D341Med (cell line): ENCODE data around the gene DENND11.
"Not testable (repeated sequence)": the region's sequence is repeated elsewhere in the genome, so short reads cannot be mapped to it uniquely, and the experiment has no call there.

ENCODE experiments used
- DNase-seq: peaks from one replicate; pipeline ENCODE4 v3.0.0; 2012; ENCODE audit warnings: low spot score

Gene DENND11

DNA sequence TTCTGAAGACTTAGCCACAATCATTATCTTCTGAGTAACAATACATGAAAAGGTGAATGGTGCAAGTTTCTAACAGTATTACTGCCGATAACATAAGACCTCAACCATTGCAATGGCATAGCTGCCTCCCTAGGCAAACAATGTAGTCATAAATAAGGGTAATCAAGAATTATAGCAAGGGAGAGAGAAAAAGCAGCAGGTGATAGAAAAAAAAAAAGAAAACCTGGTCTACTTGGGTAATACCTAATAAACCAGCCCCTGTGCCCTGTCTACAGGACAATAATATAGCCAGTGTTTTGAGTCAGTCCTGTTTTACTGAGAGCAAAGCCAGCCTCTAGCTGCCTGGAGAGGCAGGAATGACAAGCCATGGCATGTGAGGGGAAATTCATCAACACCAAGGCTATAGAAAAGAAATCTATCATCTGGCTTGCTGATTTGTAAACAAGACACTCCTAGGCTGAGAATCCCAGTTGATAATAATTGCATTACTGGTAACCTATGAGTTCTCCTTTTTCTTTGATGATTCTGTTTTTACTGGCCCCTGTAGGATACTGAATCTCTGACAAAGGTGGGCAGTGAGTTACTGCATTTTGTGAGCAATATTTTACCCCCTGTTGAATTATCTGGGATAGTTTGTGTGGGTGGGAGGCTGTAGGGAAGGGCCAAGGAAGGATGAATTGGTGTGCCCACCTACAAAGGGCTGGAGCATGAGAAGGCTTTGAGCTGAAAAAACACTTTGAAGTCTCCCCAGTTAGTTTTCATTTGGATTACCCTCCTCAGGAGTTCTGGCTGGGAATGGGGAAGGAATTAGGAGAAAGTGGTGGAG is 4.5 kb upstream of the DENND11 start:
- DNase-seq, result no peak

DNA sequence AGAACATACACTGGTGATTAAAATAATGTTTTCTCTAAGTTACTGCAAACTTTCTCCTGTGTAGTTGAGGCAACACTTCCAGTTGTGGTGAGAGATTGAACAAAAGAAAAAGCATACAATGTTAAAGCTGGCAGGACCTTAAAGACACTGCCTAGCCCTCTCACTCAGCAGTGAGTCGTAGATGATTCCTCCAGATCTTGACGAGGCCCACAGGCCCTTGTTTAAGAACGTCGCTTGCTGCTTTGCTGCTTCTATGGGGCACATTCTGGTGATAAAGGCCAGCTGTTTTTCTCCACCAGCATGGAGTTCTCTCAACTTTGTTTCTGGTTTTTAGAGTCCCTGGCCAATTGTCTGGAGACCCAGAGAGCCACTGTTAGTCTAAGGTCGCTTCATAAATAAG is 2.8 kb upstream of the DENND11 start:
- no peak for DNase-seq

DNA sequence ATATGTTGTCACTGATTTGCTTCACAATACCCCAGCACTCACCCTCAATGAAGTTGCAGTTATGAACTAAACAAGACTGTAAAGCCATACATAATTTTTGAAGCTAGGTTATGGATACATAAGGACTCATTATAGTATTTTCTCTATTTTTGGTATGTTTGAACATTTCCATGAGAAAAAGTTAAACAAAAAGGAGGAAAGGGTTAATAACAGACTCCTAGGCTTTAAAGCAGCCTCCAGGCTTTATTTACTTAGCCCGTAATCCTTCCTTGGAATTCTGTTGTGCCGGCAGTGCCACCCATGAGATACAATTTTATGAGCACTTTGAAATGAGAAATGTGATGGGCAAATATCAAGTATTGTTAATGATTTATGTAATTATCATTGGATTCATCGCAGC is 2.1 kb upstream of the DENND11 start:
- DNase-seq, result no peak

DNA sequence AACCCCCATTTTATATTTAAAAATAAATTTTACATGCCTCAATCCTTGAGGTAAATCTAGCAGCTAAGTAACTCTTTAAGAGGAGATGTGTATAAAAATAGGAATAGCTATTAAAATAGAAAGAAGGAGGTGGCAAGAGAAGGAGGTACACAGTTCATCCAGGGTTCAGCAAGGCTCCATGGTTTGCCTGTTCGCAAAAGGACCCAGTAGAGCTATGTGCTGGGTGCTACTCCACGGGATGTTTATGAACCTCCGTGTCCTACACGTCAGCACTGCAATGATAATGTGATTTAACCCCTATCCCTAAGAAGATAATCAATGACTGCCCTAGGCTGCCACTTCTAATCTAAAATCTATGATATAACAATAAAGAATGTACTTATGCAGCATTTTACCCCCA is 926 bp upstream of the DENND11 start:
- DNase-seq, result no peak

DNA sequence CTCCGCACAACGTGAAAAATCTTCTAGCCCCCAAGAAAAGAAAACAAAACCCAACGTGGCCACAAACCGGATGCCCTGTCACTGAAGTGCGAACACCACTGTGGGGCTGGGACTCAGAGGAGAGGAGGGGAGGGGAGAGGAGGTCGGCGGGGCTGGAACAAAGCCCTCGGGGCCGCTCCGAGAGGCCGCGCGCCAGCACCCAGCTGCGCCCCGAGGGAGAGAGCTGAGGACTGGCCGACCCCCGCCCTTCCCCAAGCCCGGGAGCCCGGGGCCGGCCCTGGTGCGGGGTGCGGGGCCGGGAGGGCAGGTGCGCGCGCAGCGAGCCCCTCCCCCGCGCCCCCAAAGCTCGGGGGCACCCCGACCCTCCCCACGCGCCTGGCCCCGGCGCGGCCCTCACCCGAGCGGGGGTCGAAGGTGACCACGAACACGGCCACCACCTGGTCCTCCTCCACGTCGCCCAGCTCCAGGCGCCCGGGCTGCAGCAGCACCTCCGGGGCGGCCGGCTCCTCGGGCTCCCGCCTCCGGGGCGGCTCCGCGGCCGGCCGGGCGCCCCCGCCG is 398 bp downstream of the DENND11 start:
- peak; percentile 80 for DNase-seq

DNA sequence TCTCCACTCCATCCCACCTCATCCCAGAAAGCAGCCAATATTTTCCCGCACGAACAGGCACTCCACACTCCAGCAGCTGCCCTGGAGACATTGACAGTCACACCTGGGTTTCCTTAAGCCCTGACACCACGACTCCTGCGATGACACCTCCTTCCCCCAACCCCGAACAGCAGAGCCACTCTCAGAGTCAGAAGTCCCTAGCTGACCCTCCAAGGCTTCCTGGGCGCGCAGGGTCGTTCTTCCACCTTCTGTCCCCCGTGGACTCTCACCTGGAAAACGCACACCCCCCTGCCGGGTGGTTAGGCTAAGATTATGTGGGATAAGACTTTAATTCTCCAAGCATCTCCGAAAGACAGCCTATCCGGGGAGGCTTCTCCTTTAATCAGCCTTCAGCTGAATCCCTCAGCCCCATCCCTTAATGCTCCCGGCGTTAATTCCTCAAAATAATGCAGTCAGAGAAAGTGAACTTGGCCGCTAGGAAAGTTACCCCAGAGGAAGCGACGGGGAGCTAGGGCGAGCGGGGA is 1.1 kb downstream of the DENND11 start:
- DNase-seq, result peak; percentile 77

DNA sequence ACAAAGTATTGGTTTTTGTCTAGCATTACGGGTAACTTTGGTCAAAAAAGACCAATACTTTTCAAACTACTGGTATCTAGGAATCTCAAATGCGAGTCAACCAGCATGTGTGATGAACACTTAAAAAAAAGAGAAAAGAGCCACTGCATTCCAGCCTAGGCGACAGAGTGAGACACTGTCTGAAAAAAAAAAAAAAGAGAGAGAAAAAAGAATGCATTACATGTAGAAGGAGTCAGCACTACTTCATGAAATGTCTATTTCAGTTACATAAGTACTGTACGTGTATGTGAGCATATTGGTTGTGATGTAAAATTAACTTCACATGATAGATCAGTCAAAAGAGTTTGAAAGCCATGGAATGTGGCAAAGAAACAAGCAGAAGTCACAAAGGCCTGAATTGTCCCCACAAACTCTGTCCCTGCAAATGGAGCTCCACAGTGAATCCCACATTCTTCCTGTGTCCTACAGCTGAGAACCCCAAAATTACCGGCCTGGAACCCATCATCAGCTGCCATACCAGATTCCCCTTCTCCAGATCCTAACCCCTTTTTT is 1.6 kb downstream of the DENND11 start:
- no peak for DNase-seq

DNA sequence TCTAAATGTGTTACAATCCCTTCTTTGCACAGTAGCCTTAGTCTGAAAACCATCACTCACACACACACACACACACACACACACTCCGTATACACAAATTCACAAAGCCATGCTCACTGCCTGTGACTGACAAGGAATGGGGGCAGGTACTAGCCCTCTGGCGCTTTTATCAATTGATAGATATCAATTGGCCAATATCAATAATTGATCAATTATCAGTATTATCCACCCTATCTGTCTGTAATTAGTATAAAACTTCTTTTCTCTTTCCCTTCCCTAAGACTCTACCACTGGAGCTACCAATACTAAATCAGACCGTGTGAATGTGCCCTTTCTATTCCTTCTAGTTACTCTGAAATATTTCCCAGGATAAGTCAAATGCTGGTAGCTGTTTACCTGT is 2.1 kb downstream of the DENND11 start:
- DNase-seq, result no peak

DNA sequence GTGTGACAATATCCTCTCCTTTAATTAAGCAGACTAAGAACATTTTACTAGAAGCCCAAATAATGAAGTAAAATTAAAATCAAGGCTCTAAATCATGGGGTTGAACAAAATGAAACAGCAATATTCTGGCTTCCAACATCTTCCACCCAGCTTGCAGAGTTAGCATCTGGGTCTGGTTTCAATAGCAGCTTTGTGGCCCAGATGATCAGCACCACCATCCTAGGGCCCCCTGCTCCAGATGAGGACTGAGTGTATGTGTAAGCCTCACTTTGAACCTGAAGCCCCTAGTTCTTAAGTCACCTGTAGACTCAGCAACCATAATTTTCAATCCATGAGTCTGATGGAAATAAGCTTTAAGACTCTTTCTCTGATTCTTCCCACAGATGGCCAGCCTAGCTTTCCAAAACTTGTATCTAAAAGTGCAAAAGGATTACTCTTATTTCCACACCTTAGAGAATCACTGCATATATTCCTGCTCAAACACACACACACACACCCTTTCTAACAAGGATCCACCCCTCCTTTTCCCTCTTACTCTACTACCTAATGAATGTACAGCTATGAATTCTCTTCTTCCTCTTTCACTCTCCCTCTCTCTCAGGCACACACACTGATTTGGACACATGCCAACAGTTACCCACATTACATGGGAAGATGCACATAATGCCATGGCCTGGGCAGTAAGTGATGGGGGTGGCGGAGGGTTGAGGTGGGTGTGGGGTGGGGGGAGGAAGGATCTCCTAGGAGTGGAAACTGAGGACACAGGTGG is 3.5 kb downstream of the DENND11 start:
- DNase-seq, result no peak

DNA sequence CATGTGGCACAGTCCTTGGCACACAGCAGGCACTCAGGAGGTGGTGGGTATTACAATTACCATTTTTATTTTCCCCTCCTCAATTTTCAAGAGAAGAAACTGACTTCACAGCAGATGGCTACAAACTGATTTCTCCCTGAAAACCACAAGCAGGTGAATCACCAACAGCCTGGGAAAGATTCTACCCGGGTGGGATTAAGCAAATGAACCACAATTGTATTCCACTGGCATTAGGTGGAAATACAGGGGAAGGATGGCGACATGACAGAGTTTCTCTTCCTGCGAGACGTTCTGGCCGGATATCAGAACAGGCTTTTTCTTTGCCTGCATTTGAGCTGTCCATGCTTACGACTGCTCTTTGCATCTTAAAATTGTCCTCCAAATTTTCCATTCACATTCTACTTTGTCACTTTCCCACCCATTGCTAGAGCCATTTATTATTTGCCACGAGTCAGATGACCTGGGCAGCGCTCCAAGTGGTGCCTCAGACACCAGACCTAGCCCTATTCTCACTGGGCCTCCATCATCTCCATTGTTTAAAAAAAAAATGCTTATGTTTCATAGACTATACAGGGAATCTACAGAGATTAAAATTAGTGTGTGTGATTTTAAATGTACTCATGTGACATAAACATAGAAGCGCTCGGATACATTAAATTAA is 4.6 kb downstream of the DENND11 start:
- DNase-seq, result no peak

DNA sequence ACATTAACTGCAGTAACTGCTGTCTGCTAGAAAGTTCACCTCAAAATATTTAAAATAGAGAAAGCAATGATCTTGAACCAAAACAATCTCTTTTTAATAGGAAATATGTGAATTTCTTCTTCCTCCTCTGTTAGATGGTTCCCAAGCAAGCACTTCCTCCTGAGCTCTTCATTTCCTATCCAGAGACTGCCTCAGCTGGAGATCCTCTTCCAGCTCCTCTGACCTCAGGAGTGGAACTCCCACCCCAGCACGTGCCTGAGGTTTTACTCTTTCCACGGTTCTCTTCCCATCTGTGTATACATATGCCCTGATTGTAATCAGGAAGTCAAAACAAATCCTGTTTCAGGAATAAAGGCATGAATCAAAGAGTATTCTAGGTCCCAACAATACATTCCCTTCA is 5.6 kb downstream of the DENND11 start:
- no peak for DNase-seq

DNA sequence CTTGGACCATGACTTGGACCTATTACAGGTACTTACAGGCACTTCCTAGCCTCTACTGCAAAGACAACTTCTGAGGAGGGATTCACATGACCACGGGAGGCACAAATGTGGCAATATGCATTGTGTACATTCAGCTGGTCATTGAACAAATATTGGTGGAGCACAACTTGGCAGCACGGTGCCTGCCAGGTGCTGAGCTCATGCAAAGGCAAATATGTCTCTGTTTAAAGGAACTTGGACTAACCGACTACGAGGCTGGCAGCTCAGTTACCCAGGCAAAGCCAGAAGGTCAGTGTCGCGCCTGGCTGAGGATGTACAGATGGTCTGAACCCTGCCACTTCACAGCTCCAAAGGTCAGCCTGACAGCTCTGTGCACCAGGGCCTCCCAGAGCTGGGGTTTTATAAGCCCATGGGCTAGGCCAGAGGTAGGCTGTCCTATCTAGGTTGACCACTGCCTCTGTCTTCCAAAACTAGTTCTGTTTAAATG is 6.1 kb downstream of the DENND11 start:
- DNase-seq, result no peak

DNA sequence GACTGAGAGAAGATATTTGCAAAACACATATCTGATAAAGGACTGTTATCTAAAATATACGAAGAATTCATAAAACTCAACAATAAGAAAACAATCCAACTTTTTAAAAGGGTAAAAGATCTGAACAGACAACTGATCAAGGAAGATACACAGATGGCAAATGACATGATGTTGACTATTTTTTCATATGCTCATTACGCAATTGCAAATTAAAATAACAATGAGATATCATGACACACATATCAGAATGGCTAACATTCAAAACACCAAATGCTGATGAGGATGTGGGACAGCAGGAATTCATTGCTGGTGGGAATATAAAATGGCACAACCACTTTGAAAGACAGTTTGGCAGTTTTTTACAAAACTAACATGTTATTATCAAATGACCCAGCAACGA is 8.9 kb downstream of the DENND11 start:
- no peak for DNase-seq

DNA sequence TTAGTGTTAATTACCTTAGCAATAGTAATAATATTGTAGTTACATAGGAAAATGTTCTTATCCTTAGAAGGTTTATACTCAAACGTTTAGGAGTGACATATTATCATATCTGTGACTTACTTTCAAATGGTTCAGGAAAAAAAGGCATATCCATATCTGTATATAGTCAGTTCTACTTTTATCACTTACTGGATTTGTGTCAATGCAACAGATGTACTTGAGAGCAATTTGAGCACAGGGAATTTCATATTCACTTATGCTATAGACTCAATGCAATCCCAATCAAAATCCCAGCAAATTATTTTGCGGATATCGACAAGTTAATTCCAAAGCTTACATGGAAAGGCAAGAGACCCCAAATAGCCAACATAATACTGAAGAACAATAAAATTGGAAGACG is 10.0 kb downstream of the DENND11 start:
- DNase-seq, result no peak

DNA sequence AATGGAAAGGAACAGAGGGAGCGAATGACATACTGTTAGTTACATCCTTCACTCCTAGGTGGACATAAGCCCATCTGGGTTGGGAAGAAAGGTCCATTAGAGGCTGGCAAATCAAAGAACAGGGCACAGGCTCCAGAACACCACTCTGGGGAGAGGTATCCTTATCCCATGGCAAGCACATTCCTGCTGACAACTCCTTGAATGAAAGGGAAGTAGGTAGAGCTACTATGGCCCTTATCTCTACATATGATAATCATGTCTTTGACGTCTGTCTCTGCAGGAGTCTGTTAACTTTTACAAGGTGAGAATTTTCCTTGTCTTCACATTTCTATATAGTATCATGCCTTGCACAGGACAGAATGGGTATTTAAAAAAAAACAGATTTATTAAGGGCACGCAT is 10.4 kb downstream of the DENND11 start:
- no peak for DNase-seq

DNA sequence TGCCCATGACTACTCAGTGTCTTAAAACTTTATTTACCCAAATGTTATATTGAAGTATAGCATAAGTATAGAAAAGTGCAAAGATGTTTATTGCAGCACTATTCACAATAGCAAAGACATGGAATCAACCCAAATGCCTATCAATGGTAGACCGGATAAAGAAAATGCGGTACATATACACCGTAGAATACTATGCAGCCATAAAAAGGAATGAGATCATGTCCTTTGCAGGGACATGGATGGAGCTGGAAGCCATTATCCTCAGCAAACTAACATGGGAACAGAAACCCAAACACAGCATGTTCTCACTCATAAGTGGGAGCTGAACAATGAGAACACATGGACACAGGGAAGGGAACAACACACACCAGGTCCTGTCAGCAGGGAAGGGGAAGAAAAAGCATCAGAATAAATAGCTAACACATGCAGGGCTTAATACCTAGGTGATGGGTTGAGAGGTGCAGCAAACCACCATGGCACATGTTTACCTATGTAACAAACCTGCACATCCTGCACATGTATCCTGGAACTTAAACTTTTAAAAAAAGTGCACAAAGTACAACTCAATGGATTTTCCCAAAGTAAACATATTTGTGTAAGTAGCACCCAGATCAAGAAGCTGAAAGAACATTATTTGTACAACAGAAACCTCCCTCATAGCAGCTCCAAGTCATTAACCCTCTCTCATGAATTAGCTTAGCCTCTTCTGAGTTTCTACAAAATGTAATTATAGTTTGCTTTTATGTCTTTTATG is 12.7 kb downstream of the DENND11 start:
- not testable (repeated sequence) for DNase-seq

DNA sequence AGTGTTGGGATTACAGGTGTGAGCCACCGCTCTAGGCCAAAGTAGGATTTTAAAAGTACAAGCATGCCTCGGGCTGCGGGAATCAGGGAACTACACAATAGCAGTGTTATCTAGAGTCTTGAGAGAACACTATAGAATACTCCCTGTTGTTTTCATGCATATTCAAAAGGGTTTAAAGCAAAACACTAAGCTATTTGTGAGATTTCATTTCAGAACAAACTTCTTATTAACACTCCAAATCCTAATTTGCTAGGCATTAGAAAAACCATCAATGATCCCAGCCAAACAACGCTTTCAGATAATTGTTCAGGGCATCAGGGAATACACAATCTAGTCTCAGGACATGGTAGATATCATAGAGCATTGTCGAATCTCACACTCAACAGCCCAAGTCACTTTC is 13.9 kb downstream of the DENND11 start:
- DNase-seq, result no peak

DNA sequence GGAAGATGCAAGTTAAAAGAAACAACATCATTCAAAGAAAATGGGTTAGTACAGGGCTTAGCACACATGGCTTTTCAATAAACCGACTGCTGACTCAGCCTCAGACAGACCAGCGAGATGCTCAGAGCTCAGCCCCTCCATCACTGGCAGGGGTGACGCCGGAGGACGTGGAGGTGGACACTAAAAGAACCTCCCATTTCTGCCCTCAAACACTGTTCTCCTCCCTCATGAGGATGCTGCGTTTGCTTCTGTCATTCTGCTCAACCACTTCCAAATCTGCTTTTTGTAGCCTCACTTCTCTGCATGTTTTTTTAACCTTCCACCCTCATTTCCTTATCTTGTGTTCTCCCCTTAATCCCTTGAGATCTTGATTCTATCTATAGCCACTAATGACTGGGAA is 15.3 kb downstream of the DENND11 start:
- no peak for DNase-seq

DNA sequence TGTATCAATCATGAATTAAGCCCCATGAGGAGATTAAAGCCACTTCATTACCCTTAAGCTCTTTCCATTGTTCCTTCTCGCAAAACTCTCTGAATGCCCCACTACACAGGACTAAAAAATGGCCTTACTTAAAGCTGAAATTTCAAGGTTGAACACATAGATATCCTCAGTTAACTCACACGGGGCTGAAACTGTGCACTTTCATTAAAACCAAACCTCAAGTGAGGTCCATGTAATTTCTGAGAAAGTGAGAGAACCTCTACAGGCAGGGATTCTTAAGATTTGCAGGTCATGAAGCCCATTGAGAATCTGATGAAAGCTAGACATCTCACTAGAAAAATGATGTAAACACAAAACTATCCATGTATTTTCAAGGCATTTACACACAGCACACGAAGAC is 15.9 kb downstream of the DENND11 start:
- DNase-seq, result no peak

DNA sequence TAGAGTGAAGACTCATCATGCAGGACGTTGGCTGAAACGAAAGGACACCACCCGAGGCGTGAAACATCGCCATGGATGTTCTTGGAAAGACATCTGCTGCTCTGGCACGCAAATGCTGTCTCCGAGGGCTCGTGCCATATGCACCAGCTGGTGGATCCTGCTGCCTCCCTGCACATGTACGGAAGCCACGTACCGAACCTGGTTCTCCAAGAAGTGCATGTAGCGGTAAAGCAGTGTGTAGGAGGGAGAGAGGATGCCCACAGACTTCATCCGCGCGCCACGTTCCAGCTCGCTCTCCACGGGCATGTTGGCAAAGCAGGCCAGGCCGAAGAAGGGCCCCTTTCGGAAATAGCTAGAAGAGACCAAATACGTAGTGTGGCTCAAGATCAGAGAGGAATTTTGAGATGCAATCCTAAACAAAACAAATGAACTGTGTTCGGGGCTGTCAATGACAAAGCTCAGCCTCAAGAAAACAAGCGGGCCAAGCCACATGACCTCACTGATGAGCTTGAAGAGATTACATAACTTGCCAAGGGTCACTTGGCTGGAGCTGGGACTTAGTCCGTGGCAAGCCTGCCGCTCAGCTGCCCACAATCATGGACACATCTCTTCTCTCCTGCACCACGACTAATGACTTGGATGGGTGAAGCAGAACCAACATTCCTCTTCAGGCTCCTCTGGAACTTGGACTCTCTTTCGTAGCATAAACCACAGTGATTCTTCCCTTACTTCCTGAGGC is 16.5 kb downstream of the DENND11 start:
- no peak for DNase-seq

DNA sequence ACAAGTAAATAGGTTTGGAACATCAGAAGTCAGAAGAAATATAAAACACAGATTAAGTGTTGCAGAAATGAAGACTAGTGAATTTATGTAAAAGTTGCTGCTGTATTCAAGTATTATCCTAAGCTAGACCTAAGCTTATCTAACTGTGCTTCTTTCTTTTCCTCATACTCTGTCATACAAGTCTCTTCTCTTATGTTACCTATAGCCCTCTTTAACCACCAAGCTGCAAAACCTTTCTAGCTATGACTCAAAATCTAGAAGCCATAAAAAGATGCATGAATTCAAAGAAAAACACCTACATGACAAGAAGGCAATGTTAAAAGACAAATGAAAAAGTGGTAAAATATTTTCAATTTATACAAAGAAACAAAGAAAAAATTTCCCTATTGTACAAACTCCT is 23.0 kb downstream of the DENND11 start:
- DNase-seq, result no peak
